Mammary epithelial cell (primary cell): Measurements from ENCODE around the gene VWA8.

Experiments
- CTCF ChIP-seq, 2 donors: IDR thresholded peaks in 1 of 2; conservative IDR thresholded peaks in 1 of 2; 2 replicates each; pipeline ENCODE4 v1.5.1; 2011 to 2012; ENCODE audit warnings: inconsistent platforms in 2 of 2, low read length in 2 of 2, mild to moderate bottlenecking in 2 of 2, control low read depth in 1 of 2, low read depth in 1 of 2; ENCODE audit not compliant: insufficient read depth in 1 of 2; ENCODE audit errors: extremely low read depth in 1 of 2
- EZH2 ChIP-seq: IDR thresholded peaks from 2 replicates; pipeline ENCODE4 v1.6.1; 2012; ENCODE audit warnings: low read length, inconsistent platforms, borderline replicate concordance

DNA sequence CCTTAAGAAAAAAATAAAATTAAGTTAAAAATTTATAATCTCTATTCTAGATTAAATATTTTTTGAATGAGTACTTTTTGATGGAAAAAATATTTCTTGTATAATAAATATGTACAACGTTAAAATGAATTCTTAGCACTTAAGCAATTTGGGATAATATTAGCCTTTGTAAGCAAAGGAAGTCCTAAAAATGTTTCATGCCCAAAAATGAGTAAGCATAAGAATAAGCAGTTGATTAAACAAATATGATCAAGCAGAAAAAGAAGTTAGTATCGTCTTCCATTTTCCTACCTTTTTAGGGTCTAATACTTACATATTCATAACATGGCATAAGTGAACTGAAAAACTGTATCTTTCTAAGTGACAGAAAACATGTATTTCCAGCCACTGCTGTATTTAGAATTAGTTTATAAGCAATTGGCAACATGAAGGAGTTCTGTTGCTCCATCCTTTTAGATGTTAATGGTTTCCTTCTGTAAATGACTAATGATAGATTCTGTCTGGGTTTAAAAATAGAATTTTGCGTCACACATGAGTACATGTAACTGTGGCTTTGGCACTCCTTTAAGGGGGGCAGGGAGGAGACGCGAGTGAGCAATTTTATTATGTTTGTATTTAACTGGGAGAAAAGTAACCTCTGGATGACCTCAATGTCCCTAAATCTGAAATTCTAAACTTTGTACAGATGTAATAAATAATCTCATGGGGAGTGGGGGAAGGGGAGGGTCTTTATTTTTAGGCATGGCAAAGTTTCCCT, 266.2 kb downstream of the VWA8 start:
- no peak for TF ChIP-seq CTCF (conservative IDR thresholded peaks at IDR 0.05 in 1 of 2, IDR thresholded peaks at IDR 0.05 in 1 of 2; ENCODE audit: extremely low read depth in 1 of 2, insufficient read depth in 1 of 2, low read depth in 1 of 2, low read length in 2 of 2)
- no peak for TF ChIP-seq EZH2
